Brain microvascular endothelial cell (primary cell): ENCODE measurements around the gene RBBP8NL.

Source experiments
- DNase-seq: peaks from one replicate; pipeline ENCODE4 v3.0.0-alpha.2; 2020
- H3K27ac ChIP-seq: fragments of 250-450 bp; sonication (Bioruptor Pico); 2 replicates; pipeline ENCODE4 v1.5.1; 2020; ENCODE audit warnings: mild to moderate bottlenecking, moderate library complexity
- H3K27me3 ChIP-seq: fragments of 250-450 bp; sonication (Bioruptor Pico); replicated peaks from 2 replicates; pipeline ENCODE4 v1.5.1; 2020; ENCODE audit warnings: mild to moderate bottlenecking
- H3K36me3 ChIP-seq: fragments of 250-450 bp; sonication (Bioruptor Pico); replicated peaks from 2 replicates; pipeline ENCODE4 v1.5.1; 2020; ENCODE audit warnings: mild to moderate bottlenecking
- H3K4me3 ChIP-seq: 2 replicates; pipeline ENCODE4 v1.5.1; 2011; ENCODE audit warnings: low read depth, mild to moderate bottlenecking, control low read depth, low read length, moderate library complexity
- CTCF ChIP-seq: IDR thresholded peaks from 2 replicates; pipeline ENCODE4 v1.5.1; 2011; ENCODE audit warnings: low read depth, mild to moderate bottlenecking, moderate library complexity, low read length, control low read depth, inconsistent platforms; ENCODE audit errors: missing control alignments
- in situ Hi-C: cut with HindIII; loops from 2 replicates; pipeline ENCODE4 v1.10.0; 2017; ENCODE audit warnings: low sequenced_read_pairs, low pct_ligation_motif_present

Gene RBBP8NL

GRCh38 chr20:62406635-62407176 lies 20.6 kb downstream of the RBBP8NL start:
- Histone ChIP-seq H3K27ac (no peak overlapping the region), H3K27me3 (no peaks in the 10 kb centered on the region), H3K36me3 (no peaks in the 10 kb centered on the region), H3K4me3 (peak overlapping the region; percentile 60)
- in situ Hi-C loops: no loop called here
- DNase-seq: no peak
- TF ChIP-seq CTCF: no peak

GRCh38 chr20:62405981-62406513 lies 21.3 kb downstream of the RBBP8NL start:
- Histone ChIP-seq H3K4me3 (peak overlapping the region; percentile 60), H3K27ac (no peak overlapping the region), H3K27me3 (no peaks in the 10 kb centered on the region), H3K36me3 (no peaks in the 10 kb centered on the region)
- in situ Hi-C loops: no loop called here
- DNase-seq: no peak
- no peak for TF ChIP-seq CTCF

- no peak overlapping the region for H3K27ac ChIP-seq
- no peaks in the 10 kb centered on the region for H3K36me3 ChIP-seq
- peak; percentile 85 for TF ChIP-seq CTCF
- peak; percentile 35 for DNase-seq
- H3K27me3 ChIP-seq: no peaks in the 10 kb centered on the region
- in situ Hi-C loops: no loop called here
- H3K4me3 ChIP-seq: no peak overlapping the region
Measured at GRCh38 chr20:62405108-62405980, 22.0 kb downstream of the RBBP8NL start.

- Histone ChIP-seq H3K27ac (no peak overlapping the region), H3K4me3 (no peak overlapping the region), H3K27me3 (no peaks in the 10 kb centered on the region), H3K36me3 (no peaks in the 10 kb centered on the region)
- DNase-seq: no peak
- in situ Hi-C loops: no loop called here
- TF ChIP-seq CTCF: no peak
Measured at GRCh38 chr20:62404761-62405107, 22.6 kb downstream of the RBBP8NL start.

- no peak overlapping the region for H3K4me3 ChIP-seq
- in situ Hi-C loops: no loop called here
- no peak for DNase-seq
- TF ChIP-seq CTCF: no peak
- no peak overlapping the region for H3K27ac ChIP-seq
- no peaks in the 10 kb centered on the region for H3K36me3 ChIP-seq
- H3K27me3 ChIP-seq: no peaks in the 10 kb centered on the region
Measured at GRCh38 chr20:62404112-62404665, 23.1 kb downstream of the RBBP8NL start.
